HEK293 (cell line): ENCODE measurements around the gene RAB11B.

Experiments
- CTCF ChIA-PET: fragments of 350-600 bp; formaldehyde crosslinking; extraction: SDS; loops from one replicate; lab custom pipeline; 2021; ENCODE audit warnings: antibody characterized with exemption; lab: Yijun Ruan, JAX
- POLR2A ChIA-PET: fragments of 300-600 bp; formaldehyde crosslinking; extraction: SDS; loops from one replicate; lab custom pipeline; 2020; ENCODE audit warnings: antibody characterized with exemption, inconsistent platforms; lab: Yijun Ruan, JAX
- H3K27ac ChIP-seq: fragments of 200-500 bp; sonication (Bioruptor generic); 2 replicates; pipeline ENCODE4 v1.5.1; 2014; ENCODE audit warnings: low read depth, low read length, control low read depth, inconsistent platforms; ENCODE audit errors: extremely low read depth
- H3K36me3 ChIP-seq, 2 experiments: fragments of 200-500 bp in 1 of 2; sonication (Bioruptor generic) in 1 of 2; 1 replicate in 1 of 2; 2 replicates in 1 of 2; pipeline ENCODE4 v1.5.1; 2014 to 2017; ENCODE audit warnings: inconsistent platforms in 2 of 2, low read length in 2 of 2; ENCODE audit not compliant: control insufficient read depth in 2 of 2, insufficient read depth in 1 of 2
- H3K4me1 ChIP-seq: fragments of 200-500 bp; sonication (Bioruptor generic); 2 replicates; pipeline ENCODE4 v1.5.1; 2014; ENCODE audit warnings: mild to moderate bottlenecking, low read length, inconsistent platforms; ENCODE audit not compliant: control insufficient read depth, insufficient read depth
- H3K4me3 ChIP-seq: 2 replicates; pipeline ENCODE4 v1.5.1; 2011; ENCODE audit warnings: low read depth, mild to moderate bottlenecking, control low read depth, low read length, moderate library complexity
- H3K9me3 ChIP-seq: fragments of 200-500 bp; sonication (Bioruptor generic); 2 replicates; pipeline ENCODE4 v1.5.1; 2014; ENCODE audit warnings: low read depth, low read length, inconsistent platforms; ENCODE audit not compliant: control insufficient read depth, insufficient read depth
- EGR2 ChIP-seq: fragments of 450-650 bp; formaldehyde crosslinking; IDR thresholded peaks from 2 replicates; pipeline ENCODE4 v1.5.1; 2016; ENCODE audit warnings: low read depth, missing biosample characterization, missing genetic modification characterization
- HIC1 ChIP-seq: fragments of 450-650 bp; formaldehyde crosslinking; IDR thresholded peaks from 2 replicates; pipeline ENCODE4 v1.5.1; 2016; ENCODE audit warnings: missing biosample characterization, missing genetic modification characterization
- KLF17 ChIP-seq: fragments of 450-650 bp; formaldehyde crosslinking; IDR thresholded peaks from 2 replicates; pipeline ENCODE4 v1.5.1; 2016; ENCODE audit warnings: missing biosample characterization, missing genetic modification characterization
- ZBTB10 ChIP-seq: fragments of 450-650 bp; formaldehyde crosslinking; IDR thresholded peaks from 2 replicates; pipeline ENCODE4 v1.5.1; 2016; ENCODE audit warnings: missing biosample characterization, missing genetic modification characterization
- ZBTB17 ChIP-seq: fragments of 450-650 bp; formaldehyde crosslinking; IDR thresholded peaks from 2 replicates; pipeline ENCODE4 v1.5.1; 2016; ENCODE audit warnings: missing biosample characterization, missing genetic modification characterization
- ZBTB26 ChIP-seq: fragments of 450-650 bp; formaldehyde crosslinking; optimal IDR thresholded peaks from 2 replicates; pipeline ENCODE3; 2016; ENCODE audit warnings: missing biosample characterization, mild to moderate bottlenecking, missing genetic modification characterization
- ZBTB49 ChIP-seq: fragments of 450-650 bp; formaldehyde crosslinking; IDR thresholded peaks from 2 replicates; pipeline ENCODE4 v1.5.1; 2016; ENCODE audit warnings: missing biosample characterization, missing genetic modification characterization, low read depth
- ZEB2 ChIP-seq: fragments of 450-650 bp; formaldehyde crosslinking; IDR thresholded peaks from 2 replicates; pipeline ENCODE4 v1.5.1; 2016; ENCODE audit warnings: missing biosample characterization, missing genetic modification characterization
- ZFHX2 ChIP-seq: fragments of 450-650 bp; formaldehyde crosslinking; conservative IDR thresholded peaks from 2 replicates; pipeline ENCODE4 v1.5.1; 2016; ENCODE audit warnings: missing biosample characterization, missing genetic modification characterization
- ZNF10 ChIP-seq: fragments of 450-650 bp; formaldehyde crosslinking; IDR thresholded peaks from 2 replicates; pipeline ENCODE4 v1.5.1; 2017; ENCODE audit warnings: missing biosample characterization, missing genetic modification characterization
- ZNF114 ChIP-seq: fragments of 450-650 bp; formaldehyde crosslinking; IDR thresholded peaks from 2 replicates; pipeline ENCODE4 v1.5.0; 2017; ENCODE audit warnings: missing biosample characterization, missing genetic modification characterization
- ZNF175 ChIP-seq: fragments of 450-650 bp; formaldehyde crosslinking; IDR thresholded peaks from 2 replicates; pipeline ENCODE4 v1.5.1; 2016; ENCODE audit warnings: missing biosample characterization, missing genetic modification characterization
- ZNF600 ChIP-seq: fragments of 450-650 bp; formaldehyde crosslinking; IDR thresholded peaks from 2 replicates; pipeline ENCODE4 v1.5.1; 2016; ENCODE audit warnings: missing biosample characterization, missing genetic modification characterization

The RAB11B gene

GRCh38 chr19:8361921-8362793 is 28.0 kb upstream of the RAB11B start (continued):
- TF ChIP-seq HIC1 (tag by site-specific recombination) (peak; percentile 38; the same call in 1 of the 2 replicates), KLF17 (peak; percentile 26; the same call in 1 of the 2 replicates), ZBTB10 (tag by site-specific recombination) (no peak), ZEB2 (tag by site-specific recombination) (0 out of 2 replicates have a peak, but pooled peaks have one; percentile 42), ZBTB17 (tag by site-specific recombination) (peak; percentile 79), ZBTB49 (tag by site-specific recombination) (no peak), ZNF10 (tag by site-specific recombination) (peak; percentile 87)

- CTCF ChIA-PET, result interaction anchor here (1.0 kb wide), 1 partner anchor 10 kb away, joined by 5 read pairs; no protein-coding TSS in a partner anchor
- H3K27ac ChIP-seq, result no peak within 1 kb of the TSS
- peak within 1 kb of the TSS; percentile 1 for H3K4me3 ChIP-seq
Measured at GRCh38 chr19:8363803-8364771, 26.1 kb upstream of the RAB11B start, which contains the start of gene ANGPTL4. TSS of gene ANGPTL4 (plus strand) at chr19:8364155. CDS start at chr19:8364322, 167 bp downstream.

More at GRCh38 chr19:8363803-8364771, 26.1 kb upstream of the RAB11B start, which contains the start of gene ANGPTL4:
- Histone ChIP-seq H3K4me1 (peaks cover 26% of the 10 kb centered on the region), H3K36me3 (no peaks in the 10 kb centered on the region), H3K9me3 (no peaks in the 10 kb centered on the region)
- TF ChIP-seq ZNF114 (tag by site-specific recombination) (no peak), ZNF175 (tag by site-specific recombination) (no peak), ZNF600 (tag by site-specific recombination) (peak; percentile 68; the same call in 1 of the 2 replicates), ZBTB26 (tag by site-specific recombination) (peak; percentile 38), EGR2 (tag by site-specific recombination) (peak; percentile 54), ZFHX2 (tag by site-specific recombination) (peak; percentile 50; the same call in 1 of the 2 replicates)
- POLR2A ChIA-PET, result interaction anchor here (1.9 to 2.6 kb wide), 2 partner anchors 26 to 27 kb away, joined by 4 to 7 read pairs; partner anchors contain the start of gene RAB11B
